Natural killer cell (primary cell): Measurements from ENCODE around the gene PROM2. TPM values are rescaled to one million over a fixed set of nuclear protein-coding genes. Genes with fewer than 3 reads are reported as not detected.

ENCODE experiments used
- ATAC-seq, 3 donors: fragments of 150-1000 bp in 2 of 3; fragments of 200-7000 bp in 1 of 3; cut with Tn5 transposase; 1 replicate in 1 of 3; 2 replicates in 2 of 3; pipeline ENCODE4 v1.10.0; 2021; ENCODE audit warnings: mild to moderate bottlenecking in 2 of 3, moderate library complexity in 2 of 3
- DNase-seq, 2 donors: peaks; one replicate each; pipeline versions ENCODE4 v3.0.0 to v3.0.0-alpha.2; 2013 to 2021; ENCODE audit warnings: mixed read lengths in 1 of 2
- H3K27ac ChIP-seq: one replicate; pipeline ENCODE4 v1.5.1; 2013; ENCODE audit warnings: mild to moderate bottlenecking, low read length
- H3K27me3 ChIP-seq: one replicate; pipeline ENCODE4 v1.6.1; 2013; ENCODE audit warnings: low read length; ENCODE audit not compliant: control insufficient read depth, insufficient read depth
- H3K36me3 ChIP-seq: one replicate; pipeline ENCODE4 v1.6.1; 2013; ENCODE audit warnings: low read length; ENCODE audit not compliant: control insufficient read depth, insufficient read depth
- H3K4me1 ChIP-seq: one replicate; pipeline ENCODE4 v1.6.1; 2013; ENCODE audit warnings: low read length; ENCODE audit not compliant: control insufficient read depth, insufficient read depth
- H3K4me3 ChIP-seq: one replicate; pipeline ENCODE4 v1.5.1; 2013; ENCODE audit warnings: low read length
- H3K9me3 ChIP-seq: one replicate; pipeline ENCODE4 v1.6.1; 2013; ENCODE audit warnings: low read length; ENCODE audit not compliant: control insufficient read depth, insufficient read depth
- H3K27ac Mint-ChIP-seq, 2 donors: one replicate each; pipeline ENCODE4 v1.8.0; 2022; ENCODE audit warnings: mild to moderate bottlenecking in 2 of 2, mixed read lengths in 2 of 2, moderate library complexity in 1 of 2
- H3K27me3 Mint-ChIP-seq, 2 donors: one replicate each; pipeline ENCODE4 v1.8.0; 2022; ENCODE audit warnings: low read depth in 2 of 2, mixed read lengths in 2 of 2
- H3K36me3 Mint-ChIP-seq: one replicate; pipeline ENCODE4 v1.8.0; 2022; ENCODE audit warnings: mixed read lengths
- H3K4me1 Mint-ChIP-seq, 2 donors: one replicate each; pipeline ENCODE4 v1.8.0; 2022; ENCODE audit warnings: mixed read lengths in 2 of 2
- H3K4me3 Mint-ChIP-seq: one replicate; pipeline ENCODE4 v1.8.0; 2022; ENCODE audit warnings: mild to moderate bottlenecking, moderate library complexity, mixed read lengths
- H3K9me3 Mint-ChIP-seq, 2 donors: one replicate each; pipeline ENCODE4 v1.8.0; 2022; ENCODE audit warnings: mixed read lengths in 2 of 2
- WGBS: methylation state at CpG from one replicate; pipeline ENCODE4 v1.1.7; 2013; ENCODE audit warnings: missing lambda C conversion rate; ENCODE audit not compliant: insufficient coverage; 5-methylcytosine and 5-hydroxymethylcytosine counted together
- intact Hi-C: fragments of 100-400 bp; cut with micrococcal nuclease; formaldehyde crosslinking; loops from one replicate; pipeline ENCODE4 v1.14.2; 2022
- total RNA-seq, 4 donors: library from RNA; stranded (reverse); fragments of 120-200 nt in 1 of 4; gene quantifications; one replicate each; pipeline versions ENCODE4 v1.2.3 to v1.2.4, GENCODE V29; 2013 to 2022
- TF ChIP-seq, protein P1 (sequence below): fragments of 200-600 bp; IDR thresholded peaks from one replicate; pipeline ENCODE4 v1.8.0; 2022; ENCODE audit warnings: antibody characterized with exemption

The PROM2 gene
- total RNA-seq, 3 donors from 2014 or later (not counting 1 experiment from before 2014, with no cell fraction given), result 0.64 to 1.1 (median 0.70) TPM

- H3K4me1 ChIP-seq, result no peaks in the 10 kb centered on the region
- H3K27ac ChIP-seq, result no peak overlapping the region
- Mint-ChIP-seq H3K9me3 (peaks cover 6 to 9% of the 10 kb centered on the region in 2 donors), H3K4me3 (no peak overlapping the region), H3K36me3 (peaks cover 4% of the 10 kb centered on the region), H3K4me1 (no peaks in the 10 kb centered on the region), H3K27me3 (peaks cover 3 to 8% of the 10 kb centered on the region in 2 donors), H3K27ac (no peak overlapping the region)
- H3K4me3 ChIP-seq, result no peak overlapping the region
- H3K27me3 ChIP-seq, result no peaks in the 10 kb centered on the region
- ATAC-seq, result no peak
- DNase-seq, result no peak
- 52% methylated on average over 6 of the region's 6 CpGs for WGBS
- H3K36me3 ChIP-seq, result no peaks in the 10 kb centered on the region
- TF ChIP-seq, protein P1, sequence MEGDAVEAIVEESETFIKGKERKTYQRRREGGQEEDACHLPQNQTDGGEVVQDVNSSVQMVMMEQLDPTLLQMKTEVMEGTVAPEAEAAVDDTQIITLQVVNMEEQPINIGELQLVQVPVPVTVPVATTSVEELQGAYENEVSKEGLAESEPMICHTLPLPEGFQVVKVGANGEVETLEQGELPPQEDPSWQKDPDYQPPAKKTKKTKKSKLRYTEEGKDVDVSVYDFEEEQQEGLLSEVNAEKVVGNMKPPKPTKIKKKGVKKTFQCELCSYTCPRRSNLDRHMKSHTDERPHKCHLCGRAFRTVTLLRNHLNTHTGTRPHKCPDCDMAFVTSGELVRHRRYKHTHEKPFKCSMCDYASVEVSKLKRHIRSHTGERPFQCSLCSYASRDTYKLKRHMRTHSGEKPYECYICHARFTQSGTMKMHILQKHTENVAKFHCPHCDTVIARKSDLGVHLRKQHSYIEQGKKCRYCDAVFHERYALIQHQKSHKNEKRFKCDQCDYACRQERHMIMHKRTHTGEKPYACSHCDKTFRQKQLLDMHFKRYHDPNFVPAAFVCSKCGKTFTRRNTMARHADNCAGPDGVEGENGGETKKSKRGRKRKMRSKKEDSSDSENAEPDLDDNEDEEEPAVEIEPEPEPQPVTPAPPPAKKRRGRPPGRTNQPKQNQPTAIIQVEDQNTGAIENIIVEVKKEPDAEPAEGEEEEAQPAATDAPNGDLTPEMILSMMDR, result no peak
- intact Hi-C loops, result no loop called here
- H3K9me3 ChIP-seq, result peaks cover 9% of the 10 kb centered on the region
Observed at GRCh38 chr2:95261602-95262001, 12.6 kb upstream of the PROM2 start.

GRCh38 chr2:95262896-95263542, 11.2 kb upstream of the PROM2 start:
- intact Hi-C loops, result no loop called here
- DNase-seq (no peak), ATAC-seq (no peak)
- 54% methylated on average over 2 of the region's 2 CpGs for WGBS
- Mint-ChIP-seq H3K36me3 (no peaks in the 10 kb centered on the region), H3K4me3 (no peak overlapping the region), H3K4me1 (no peaks in the 10 kb centered on the region), H3K27me3 (peaks cover 3 to 8% of the 10 kb centered on the region in 2 donors), H3K27ac (no peak overlapping the region), H3K9me3 (peaks cover 3 to 6% of the 10 kb centered on the region in 2 donors)
- no peak overlapping the region for H3K27ac ChIP-seq
- H3K4me1 ChIP-seq, result no peaks in the 10 kb centered on the region
- TF ChIP-seq, protein P1, result no peak
- no peak overlapping the region for H3K4me3 ChIP-seq
- H3K9me3 ChIP-seq, result peaks cover 7% of the 10 kb centered on the region
- no peaks in the 10 kb centered on the region for H3K27me3 ChIP-seq
- H3K36me3 ChIP-seq, result no peaks in the 10 kb centered on the region

GRCh38 chr2:95264624-95265023, 9.6 kb upstream of the PROM2 start:
- H3K4me1 Mint-ChIP-seq, result no peaks in the 10 kb centered on the region
- DNase-seq (no peak), ATAC-seq (no peak)
- H3K36me3 ChIP-seq, result no peaks in the 10 kb centered on the region
- H3K4me3 ChIP-seq, result no peak overlapping the region
- peaks cover 2% of the 10 kb centered on the region for H3K9me3 ChIP-seq
- TF ChIP-seq, protein P1, result no peak
- peaks cover 0 to 4% of the 10 kb centered on the region in 2 donors for H3K9me3 Mint-ChIP-seq
- no peak overlapping the region for H3K27ac ChIP-seq
- H3K27ac Mint-ChIP-seq, result no peak overlapping the region
- no peak overlapping the region for H3K4me3 Mint-ChIP-seq
- WGBS, result 82% methylated on average over 6 of the region's 6 CpGs
- peaks cover 3 to 8% of the 10 kb centered on the region in 2 donors for H3K27me3 Mint-ChIP-seq
- no peaks in the 10 kb centered on the region for H3K36me3 Mint-ChIP-seq
- no peaks in the 10 kb centered on the region for H3K4me1 ChIP-seq
- intact Hi-C loops, result no loop called here
- H3K27me3 ChIP-seq, result no peaks in the 10 kb centered on the region

DNA sequence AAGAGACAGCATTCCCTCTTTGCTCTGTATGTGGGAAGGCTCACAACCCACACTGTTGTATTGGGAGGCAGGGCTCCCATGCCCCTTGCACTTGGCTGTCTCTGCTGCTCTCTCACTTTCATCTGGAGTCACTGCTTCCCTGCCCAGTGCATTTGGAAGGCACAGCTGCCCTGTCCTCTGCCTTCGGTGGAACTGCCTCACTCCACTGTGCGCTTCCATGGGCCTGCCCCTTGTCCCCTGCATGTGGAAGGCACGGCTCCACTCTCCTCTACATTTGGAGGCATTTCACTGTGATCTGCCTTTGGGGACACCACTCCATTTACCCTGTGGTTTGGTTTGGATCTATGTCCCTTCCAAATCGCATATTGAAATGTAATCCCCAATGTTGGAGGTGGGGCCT, 9.1 kb upstream of the PROM2 start:
- no peaks in the 10 kb centered on the region for H3K36me3 ChIP-seq
- peaks cover 0 to 2% of the 10 kb centered on the region in 2 donors for H3K9me3 Mint-ChIP-seq
- intact Hi-C loops, result no loop called here
- 89% methylated on average over 4 of the region's 4 CpGs for WGBS
- ATAC-seq, result no peak
- H3K27ac Mint-ChIP-seq, result no peak overlapping the region
- no peaks in the 10 kb centered on the region for H3K4me1 Mint-ChIP-seq
- H3K27ac ChIP-seq, result no peak overlapping the region
- no peak overlapping the region for H3K4me3 ChIP-seq
- DNase-seq, result no peak
- H3K4me3 Mint-ChIP-seq, result no peak overlapping the region
- H3K9me3 ChIP-seq, result no peaks in the 10 kb centered on the region
- H3K27me3 ChIP-seq, result no peaks in the 10 kb centered on the region
- no peaks in the 10 kb centered on the region for H3K36me3 Mint-ChIP-seq
- H3K27me3 Mint-ChIP-seq, result peaks cover 3 to 4% of the 10 kb centered on the region in 2 donors
- TF ChIP-seq, protein P1, result no peak
- H3K4me1 ChIP-seq, result no peaks in the 10 kb centered on the region
